Naive thymus-derived CD4-positive, alpha-beta T cell (primary cell): ENCODE measurements around the gene KHNYN. TPM values are rescaled to one million over a fixed set of nuclear protein-coding genes. Genes with fewer than 3 reads are reported as not detected.

Source experiments
- ATAC-seq: fragments of 150-1000 bp; cut with Tn5 transposase; 2 replicates; pipeline ENCODE4 v1.10.0; 2021; ENCODE audit warnings: mild to moderate bottlenecking, moderate library complexity
- CTCF ChIA-PET: fragments of 350-600 bp; sonication (Branson Sonifier 250); formaldehyde crosslinking; loops from one replicate; lab custom pipeline; 2021; ENCODE audit warnings: antibody characterized with exemption; lab: Charles Lee
- POLR2A ChIA-PET: fragments of 350-600 bp; sonication (Branson Sonifier 250); formaldehyde crosslinking; loops from one replicate; lab custom pipeline; 2021; ENCODE audit warnings: antibody characterized with exemption, inconsistent platforms; lab: Charles Lee
- DNase-seq, 9 donors: peaks; one replicate each; pipeline versions ENCODE4 v3.0.0 to v3.0.0-alpha.2; 2020 to 2022; ENCODE audit warnings: mixed read lengths in 1 of 9
- H3K27ac ChIP-seq: one replicate; pipeline ENCODE4 v1.7.0; 2013; ENCODE audit warnings: mild to moderate bottlenecking, low read depth, low read length, moderate library complexity
- H3K27me3 ChIP-seq, 2 donors: one replicate each; pipeline ENCODE4 v1.7.0; 2013; ENCODE audit warnings: low read length in 2 of 2, mild to moderate bottlenecking in 2 of 2, moderate library complexity in 2 of 2; ENCODE audit not compliant: control insufficient read depth in 2 of 2, insufficient read depth in 2 of 2
- H3K36me3 ChIP-seq, 3 experiments: 1 replicate in 2 of 3; 2 replicates in 1 of 3; pipeline ENCODE4 v1.7.0; 2013; ENCODE audit warnings: low read length in 3 of 3, mild to moderate bottlenecking in 3 of 3, moderate library complexity in 1 of 3; ENCODE audit not compliant: insufficient read depth in 3 of 3, control insufficient read depth in 2 of 3
- H3K4me1 ChIP-seq, 2 donors: one replicate each; pipeline ENCODE4 v1.7.0; 2013; ENCODE audit warnings: low read length in 2 of 2, mild to moderate bottlenecking in 2 of 2, moderate library complexity in 1 of 2; ENCODE audit not compliant: control insufficient read depth in 2 of 2, insufficient read depth in 2 of 2
- H3K4me3 ChIP-seq: 2 replicates; pipeline ENCODE4 v1.7.0; 2013; ENCODE audit warnings: mild to moderate bottlenecking, low read length
- H3K9me3 ChIP-seq, 3 experiments: 1 replicate in 2 of 3; 2 replicates in 1 of 3; pipeline ENCODE4 v1.7.0; 2013; ENCODE audit warnings: low read length in 3 of 3; ENCODE audit not compliant: control insufficient read depth in 2 of 3
- H3K27ac Mint-ChIP-seq, 9 donors: one replicate each; pipeline ENCODE4 v1.8.0; 2020 to 2022; ENCODE audit warnings: mixed read lengths in 9 of 9, mild to moderate bottlenecking in 8 of 9, moderate library complexity in 5 of 9, inconsistent platforms in 2 of 9
- H3K27me3 Mint-ChIP-seq, 5 donors: one replicate each; pipeline ENCODE4 v1.8.0; 2021 to 2022; ENCODE audit warnings: mixed read lengths in 5 of 5, mild to moderate bottlenecking in 1 of 5
- H3K36me3 Mint-ChIP-seq, 5 donors: one replicate each; pipeline ENCODE4 v1.8.0; 2020 to 2022; ENCODE audit warnings: mixed read lengths in 5 of 5, mild to moderate bottlenecking in 3 of 5, inconsistent platforms in 1 of 5
- H3K4me1 Mint-ChIP-seq, 7 donors: one replicate each; pipeline ENCODE4 v1.8.0; 2020 to 2022; ENCODE audit warnings: mixed read lengths in 7 of 7, mild to moderate bottlenecking in 3 of 7, inconsistent platforms in 1 of 7
- H3K4me3 Mint-ChIP-seq, 10 donors: one replicate each; pipeline ENCODE4 v1.8.0; 2020 to 2022; ENCODE audit warnings: mild to moderate bottlenecking in 10 of 10, mixed read lengths in 10 of 10, moderate library complexity in 6 of 10, inconsistent platforms in 2 of 10
- H3K9me3 Mint-ChIP-seq, 11 donors: one replicate each; pipeline ENCODE4 v1.8.0; 2020 to 2022; ENCODE audit warnings: mixed read lengths in 11 of 11, mild to moderate bottlenecking in 4 of 11, inconsistent platforms in 1 of 11, moderate library complexity in 1 of 11
- intact Hi-C, 2 donors: fragments of 100-400 bp; cut with micrococcal nuclease; formaldehyde crosslinking; loops; one replicate each; pipeline ENCODE4 v1.15.1; 2023
- polyA plus RNA-seq, 2 donors: library from polyadenylated mRNA; unstranded; fragments of 300-500 nt; fragmentation: Illumina TruSeq; gene quantifications; one replicate each; pipeline ENCODE4 v1.2.3, GENCODE V29; 2021
- total RNA-seq, 6 experiments: library from RNA in 5 of 6; stranded (reverse) in 5 of 6; gene quantifications; 1 replicate in 5 of 6; 2 replicates in 1 of 6; pipeline ENCODE4 v1.2.3 and lab custom pipeline; 2021 to 2026

Gene KHNYN
- total and polyA plus RNA-seq, 7 experiments from 2014 or later, result 12.7 to 139 (median 118) TPM

DNA sequence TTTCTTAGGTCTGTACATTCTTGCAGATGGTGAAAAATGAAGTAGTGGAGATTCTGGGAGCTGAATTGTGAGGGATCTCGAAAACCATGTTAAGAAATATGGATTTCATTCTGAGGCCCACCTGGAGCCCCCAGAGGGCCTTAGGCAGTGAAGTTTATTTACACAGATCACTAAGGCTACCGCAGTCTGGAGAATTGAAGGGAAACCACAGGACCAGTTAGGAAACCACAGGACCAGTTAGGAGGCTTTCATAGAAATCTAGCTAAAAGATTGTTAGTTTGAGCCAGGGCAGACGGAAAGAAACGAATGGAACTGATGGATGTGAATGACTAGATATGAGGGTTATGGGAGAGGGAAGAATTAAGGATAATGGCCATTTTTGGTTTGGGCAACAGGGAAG is 7.5 kb upstream of the KHNYN start:
- H3K27me3 ChIP-seq, result no peaks in the 10 kb centered on the region
- Mint-ChIP-seq H3K9me3 (peaks cover 0 to 3% (median 0%) of the 10 kb centered on the region in 11 donors), H3K4me1 (peaks cover 3 to 22% (median 22%) of the 10 kb centered on the region in 7 donors), H3K27me3 (peaks cover 0 to 7% (median 0%) of the 10 kb centered on the region in 5 donors), H3K36me3 (peaks cover 0 to 3% (median 0%) of the 10 kb centered on the region in 5 donors), H3K4me3 (no peak overlapping the region), H3K27ac (no peak overlapping the region)
- no peak overlapping the region for H3K27ac ChIP-seq
- peaks cover 4 to 16% of the 10 kb centered on the region in 2 donors for H3K4me1 ChIP-seq
- DNase-seq (no peak), ATAC-seq (no peak)
- ChIA-PET POLR2A (interaction anchor here (0.6 kb wide), 1 partner anchor 186 kb away, joined by 3 read pairs; no protein-coding TSS in a partner anchor), CTCF (interaction anchor here (1.3 kb wide), 1 partner anchor 9 kb away, joined by 8 read pairs; no protein-coding TSS in a partner anchor)
- H3K36me3 ChIP-seq, result no peaks in the 10 kb centered on the region
- intact Hi-C loops, result no loop called here
- no peak overlapping the region for H3K4me3 ChIP-seq
- no peaks in the 10 kb centered on the region for H3K9me3 ChIP-seq

DNA sequence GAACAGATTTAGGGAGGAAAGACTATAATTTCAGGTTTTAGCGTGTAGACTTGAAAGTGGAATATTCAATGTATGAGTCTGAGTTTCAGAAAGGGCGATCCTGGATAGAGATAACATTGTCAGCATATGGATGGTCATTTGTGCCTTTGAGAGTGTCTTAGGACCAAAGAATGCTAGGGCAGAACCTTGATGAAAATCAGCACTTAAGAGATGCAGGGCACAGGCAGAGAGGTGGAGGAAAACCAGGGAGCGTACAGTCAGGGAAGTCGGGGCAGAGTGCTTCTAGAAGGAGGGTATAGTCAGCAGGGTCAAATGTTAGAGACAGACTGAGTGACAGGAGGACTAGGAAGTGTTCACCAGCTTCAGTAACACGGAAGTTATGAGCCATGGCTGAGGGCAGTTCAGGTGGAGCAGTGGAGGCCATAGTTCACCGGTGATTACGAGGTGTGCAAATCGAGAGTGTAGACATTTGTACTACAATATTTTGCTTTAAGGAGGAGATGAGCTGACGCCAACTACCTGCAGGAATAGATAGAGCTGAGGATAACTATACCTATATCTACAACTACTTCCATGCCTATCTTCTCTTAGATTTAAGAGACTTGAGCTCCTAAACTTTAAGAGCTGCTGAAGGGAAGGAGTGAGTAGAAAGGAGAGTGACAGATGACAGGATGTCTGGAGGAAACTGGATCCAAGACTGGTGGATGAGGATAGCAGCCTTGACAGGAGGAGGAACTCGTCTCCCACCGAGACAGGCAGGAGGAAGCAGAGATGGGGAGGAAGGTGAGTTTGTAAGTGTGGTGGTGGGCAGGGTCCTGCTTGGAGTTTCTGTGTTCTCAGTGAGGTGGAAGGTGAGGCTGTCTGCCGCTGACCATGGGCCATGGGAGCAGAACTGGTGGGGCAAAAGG is 6.8 kb upstream of the KHNYN start:
- no peak for DNase-seq
- H3K36me3 Mint-ChIP-seq, result peaks cover 0 to 3% (median 0%) of the 10 kb centered on the region in 5 donors
- POLR2A ChIA-PET, result interaction anchor here (0.8 to 15.7 kb wide), 4 partner anchors 9 to 113 kb away, joined by 3 to 293 read pairs (median 4); partner anchors contain the start of genes ADCY4, LTB4R2 and RIPK3

GRCh38 chr14:24425704-24426103 is 4.0 kb upstream of the KHNYN start:
- Histone ChIP-seq H3K4me3 (no peak overlapping the region), H3K9me3 (no peaks in the 10 kb centered on the region), H3K36me3 (no peaks in the 10 kb centered on the region), H3K27ac (no peak overlapping the region), H3K4me1 (peaks cover 16 to 34% of the 10 kb centered on the region in 2 donors), H3K27me3 (no peaks in the 10 kb centered on the region)
- H3K27me3 Mint-ChIP-seq, result no peaks in the 10 kb centered on the region
- CTCF ChIA-PET, result interaction anchor here (0.6 to 1.3 kb wide), 4 partner anchors 11 to 829 kb away, joined by 3 read pairs; no protein-coding TSS in a partner anchor
- ATAC-seq (no peak), DNase-seq (no peak)
- peaks cover 0 to 3% (median 0%) of the 10 kb centered on the region in 5 donors for H3K36me3 Mint-ChIP-seq
- peaks cover 12 to 44% (median 35%) of the 10 kb centered on the region in 7 donors for H3K4me1 Mint-ChIP-seq
- peak overlapping the region in 4 of 9 donors; percentile 2 to 27 (median 16) for H3K27ac Mint-ChIP-seq
- intact Hi-C loops, result no loop called here
- POLR2A ChIA-PET, result interaction anchor here (0.6 to 15.7 kb wide), 4 partner anchors 10 to 186 kb away, joined by 3 to 293 read pairs (median 8); partner anchors contain the start of genes ADCY4 and RIPK3
- peaks cover 0 to 3% (median 0%) of the 10 kb centered on the region in 11 donors for H3K9me3 Mint-ChIP-seq
- peak overlapping the region in 3 of 10 donors; percentile 14 to 42 (median 35) for H3K4me3 Mint-ChIP-seq

More for the DNA sequence above, 6.8 kb upstream of the KHNYN start:
- H3K4me3 ChIP-seq, result no peak overlapping the region
- CTCF ChIA-PET, result interaction anchor here (0.7 to 1.4 kb wide), 4 partner anchors 9 to 199 kb away, joined by 3 to 8 read pairs (median 4); no protein-coding TSS in a partner anchor
- no peaks in the 10 kb centered on the region for H3K9me3 ChIP-seq
- Mint-ChIP-seq H3K9me3 (peaks cover 0 to 3% (median 0%) of the 10 kb centered on the region in 11 donors), H3K27me3 (peaks cover 0 to 7% (median 0%) of the 10 kb centered on the region in 5 donors), H3K27ac (no peak overlapping the region), H3K4me3 (no peak overlapping the region), H3K4me1 (peaks cover 5 to 28% (median 27%) of the 10 kb centered on the region in 7 donors)
- no peak overlapping the region for H3K27ac ChIP-seq
- no peaks in the 10 kb centered on the region for H3K36me3 ChIP-seq
- intact Hi-C loops, result no loop called here
- no peak for ATAC-seq
- H3K27me3 ChIP-seq, result no peaks in the 10 kb centered on the region
- peaks cover 4 to 22% of the 10 kb centered on the region in 2 donors for H3K4me1 ChIP-seq

DNA sequence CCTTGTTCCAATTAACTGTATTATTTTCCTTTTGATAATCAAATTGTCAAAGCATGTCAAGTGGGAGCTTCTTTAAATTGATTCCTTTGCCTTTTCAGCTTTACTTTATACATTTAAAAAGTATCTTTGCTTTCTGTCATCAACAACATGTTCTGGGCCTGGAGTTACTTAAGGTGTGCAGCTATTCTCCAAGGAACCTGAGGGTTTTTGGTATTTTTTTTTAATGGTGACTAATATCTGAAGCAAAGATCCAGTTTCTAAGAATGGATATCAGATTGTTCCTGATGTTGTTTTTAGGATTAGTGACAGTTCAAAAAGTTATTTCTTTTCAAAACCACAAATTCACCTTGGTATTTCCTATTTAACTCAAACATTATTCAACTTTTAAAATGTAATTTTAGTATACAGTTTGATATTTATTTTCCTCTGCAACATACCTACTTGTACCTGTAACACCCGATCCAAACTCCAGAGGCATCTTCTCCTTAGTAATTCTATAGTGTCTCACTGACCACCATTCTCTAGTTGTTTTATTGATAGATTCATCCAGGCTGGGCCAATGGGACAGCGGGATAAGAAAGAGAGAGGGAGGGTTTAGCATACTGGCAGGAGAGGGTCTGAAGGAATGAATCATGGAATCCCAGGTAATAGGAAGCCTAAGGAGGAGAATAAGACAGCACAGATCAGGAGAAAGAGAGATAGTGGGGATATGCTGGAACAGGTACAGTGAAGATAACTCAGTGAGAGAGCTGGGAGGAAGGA is 3.4 kb upstream of the KHNYN start:
- ChIA-PET CTCF (interaction anchor here (0.7 to 1.4 kb wide), 3 partner anchors 60 to 116 kb away, joined by 3 to 5 read pairs (median 3); no protein-coding TSS in a partner anchor), POLR2A (interaction anchor here (0.6 to 15.7 kb wide), 6 partner anchors 10 to 185 kb away, joined by 3 to 293 read pairs (median 4); partner anchors contain the start of genes ADCY4 and RIPK3)
- peak overlapping the region in 8 of 10 donors; percentile 1 to 61 (median 38) for H3K4me3 Mint-ChIP-seq
- DNase-seq (no peak), ATAC-seq (no peak)
- no peaks in the 10 kb centered on the region for H3K27me3 ChIP-seq
- H3K9me3 ChIP-seq, result no peaks in the 10 kb centered on the region
- H3K27ac ChIP-seq, result peak overlapping the region; percentile 60
- H3K27ac Mint-ChIP-seq, result peak overlapping the region; percentile 42 to 92 (median 79)
- H3K9me3 Mint-ChIP-seq, result peaks cover 0 to 3% (median 0%) of the 10 kb centered on the region in 11 donors
- H3K27me3 Mint-ChIP-seq, result no peaks in the 10 kb centered on the region
- H3K36me3 ChIP-seq, result no peaks in the 10 kb centered on the region
- peaks cover 18 to 50% (median 40%) of the 10 kb centered on the region in 7 donors for H3K4me1 Mint-ChIP-seq
- peaks cover 22 to 39% of the 10 kb centered on the region in 2 donors for H3K4me1 ChIP-seq
- H3K4me3 ChIP-seq, result no peak overlapping the region
- H3K36me3 Mint-ChIP-seq, result peaks cover 0 to 7% (median 0%) of the 10 kb centered on the region in 5 donors
- intact Hi-C loops, result no loop called here

DNA sequence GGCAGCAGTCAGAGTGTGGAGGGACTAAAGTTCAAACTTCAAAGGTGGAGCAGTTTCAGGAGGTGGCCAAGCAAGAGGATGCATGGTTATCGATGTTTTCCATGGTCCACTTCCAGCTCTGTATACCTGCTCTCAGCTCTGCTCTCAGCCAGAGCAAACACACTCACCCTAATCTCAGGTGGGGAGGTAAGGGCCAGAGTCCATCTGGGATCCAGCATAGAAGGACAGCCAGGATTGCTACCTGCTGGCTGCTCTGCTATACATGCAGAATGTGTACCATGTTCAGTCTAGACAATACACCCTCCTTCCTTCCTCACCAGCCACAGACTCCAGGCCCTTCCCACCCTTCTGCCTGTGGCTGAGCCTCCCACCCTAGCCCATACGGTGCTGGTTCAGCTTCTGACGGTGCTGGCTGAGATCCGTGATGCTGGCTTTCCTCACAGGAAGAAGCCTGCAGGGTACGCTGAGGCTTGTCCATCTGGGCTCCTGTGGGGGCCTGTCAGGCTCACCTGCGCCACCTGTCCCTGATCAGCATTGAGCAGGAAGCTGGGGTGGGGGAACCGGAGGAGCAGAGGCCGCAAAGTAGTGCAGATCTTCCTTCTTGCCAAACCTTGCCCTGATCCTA is 2.7 kb upstream of the KHNYN start:
- H3K27me3 Mint-ChIP-seq, result no peaks in the 10 kb centered on the region
- H3K27ac ChIP-seq, result peak overlapping the region; percentile 60
- H3K27me3 ChIP-seq, result no peaks in the 10 kb centered on the region
- no peak overlapping the region for H3K4me3 ChIP-seq
- DNase-seq (peak in 4 of 9 donors; percentile 26 to 44 (median 40)), ATAC-seq (no peak)
- peak overlapping the region in 8 of 10 donors; percentile 1 to 63 (median 36) for H3K4me3 Mint-ChIP-seq
- intact Hi-C loops, result loop anchor here in 1 of 2 donors (1.0 kb wide), 1 partner anchor 28 kb away; the partner anchor contains the start of gene NYNRIN
- H3K9me3 ChIP-seq, result no peaks in the 10 kb centered on the region
- peaks cover 0 to 4% (median 0%) of the 10 kb centered on the region in 3 experiments for H3K36me3 ChIP-seq
- H3K36me3 Mint-ChIP-seq, result peaks cover 0 to 11% (median 0%) of the 10 kb centered on the region in 5 donors
- peak overlapping the region; percentile 1 to 92 (median 79) for H3K27ac Mint-ChIP-seq
- POLR2A ChIA-PET, result interaction anchor here (1.0 to 15.7 kb wide), 4 partner anchors 10 to 92 kb away, joined by 3 to 293 read pairs (median 4); partner anchors contain the start of genes ADCY4 and RIPK3
- peaks cover 24 to 57% (median 47%) of the 10 kb centered on the region in 7 donors for H3K4me1 Mint-ChIP-seq
- CTCF ChIA-PET, result interaction anchor here (0.8 to 1.5 kb wide), 4 partner anchors 15 to 116 kb away, joined by 3 to 5 read pairs (median 4); no protein-coding TSS in a partner anchor
- peaks cover 26 to 46% of the 10 kb centered on the region in 2 donors for H3K4me1 ChIP-seq
- peaks cover 0 to 3% (median 0%) of the 10 kb centered on the region in 11 donors for H3K9me3 Mint-ChIP-seq
